Nephron progenitor cell (in vitro differentiated cells): ENCODE results near the gene KCNH4.

Experiments used
- DNase-seq: peaks from one replicate; pipeline ENCODE4 v3.0.0; 2021
- H3K27ac Mint-ChIP-seq: 2 replicates; pipeline ENCODE4 v1.8.0; 2021; ENCODE audit warnings: mild to moderate bottlenecking, moderate library complexity, mixed read lengths
- H3K27me3 Mint-ChIP-seq: 2 replicates; pipeline ENCODE4 v1.8.0; 2021; ENCODE audit warnings: mild to moderate bottlenecking, low read depth, mixed read lengths; ENCODE audit not compliant: poor library complexity
- H3K36me3 Mint-ChIP-seq: 2 replicates; pipeline ENCODE4 v1.8.0; 2021; ENCODE audit warnings: low read depth, mixed read lengths
- H3K4me1 Mint-ChIP-seq: 2 replicates; pipeline ENCODE4 v1.8.0; 2021; ENCODE audit warnings: mixed read lengths
- H3K4me3 Mint-ChIP-seq: 2 replicates; pipeline ENCODE4 v1.8.0; 2021; ENCODE audit warnings: mild to moderate bottlenecking, moderate library complexity, mixed read lengths
- H3K9me3 Mint-ChIP-seq: 2 replicates; pipeline ENCODE4 v1.8.0; 2021; ENCODE audit warnings: mild to moderate bottlenecking, moderate library complexity, mixed read lengths
- CTCF ChIP-seq: fragments of 200-600 bp; sonication (generic); IDR thresholded peaks from 2 replicates; pipeline ENCODE4 v1.5.0; 2021; ENCODE audit warnings: antibody characterized with exemption

Gene KCNH4

GRCh38 chr17:42111265-42111636 lies 69.7 kb downstream of the KCNH4 start:
- H3K27ac Mint-ChIP-seq: no peak overlapping the region
- no peaks in the 10 kb centered on the region for H3K9me3 Mint-ChIP-seq
- TF ChIP-seq CTCF: no peak
- H3K36me3 Mint-ChIP-seq: peaks cover 5% of the 10 kb centered on the region
- peaks cover 38% of the 10 kb centered on the region for H3K4me1 Mint-ChIP-seq
- DNase-seq: no peak
- H3K27me3 Mint-ChIP-seq: peaks cover 23% of the 10 kb centered on the region
- H3K4me3 Mint-ChIP-seq: no peak overlapping the region

GRCh38 chr17:42110301-42111264 lies 70.4 kb downstream of the KCNH4 start:
- no peak overlapping the region for H3K4me3 Mint-ChIP-seq
- no peak overlapping the region for H3K27ac Mint-ChIP-seq
- peaks cover 30% of the 10 kb centered on the region for H3K27me3 Mint-ChIP-seq
- no peaks in the 10 kb centered on the region for H3K9me3 Mint-ChIP-seq
- H3K36me3 Mint-ChIP-seq: peaks cover 2% of the 10 kb centered on the region
- peaks cover 38% of the 10 kb centered on the region for H3K4me1 Mint-ChIP-seq
- no peak for DNase-seq
- TF ChIP-seq CTCF: no peak

DNA sequence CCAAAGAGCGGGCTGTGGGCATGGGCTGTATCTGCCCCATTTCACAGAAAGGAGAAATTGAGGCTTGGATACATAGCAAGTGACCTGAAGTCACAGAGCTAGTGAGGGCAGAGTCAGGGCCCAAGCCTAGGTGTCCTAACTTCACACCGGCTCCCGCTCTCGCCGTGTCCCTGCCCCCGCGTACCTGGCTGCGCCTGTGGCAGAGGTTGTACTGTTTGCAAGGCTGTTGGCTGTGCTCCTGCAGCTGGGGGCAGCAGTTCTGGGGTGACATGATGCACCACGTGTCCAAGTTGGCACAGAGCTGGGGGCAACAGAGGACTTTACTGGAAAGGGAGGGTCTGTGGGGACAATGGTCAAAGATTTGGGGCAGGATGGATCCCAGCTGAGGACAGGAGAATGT lies 71.9 kb downstream of the KCNH4 start:
- DNase-seq: no peak
- no peak overlapping the region for H3K27ac Mint-ChIP-seq
- H3K9me3 Mint-ChIP-seq: no peaks in the 10 kb centered on the region
- H3K4me3 Mint-ChIP-seq: no peak overlapping the region
- H3K4me1 Mint-ChIP-seq: peaks cover 39% of the 10 kb centered on the region
- H3K27me3 Mint-ChIP-seq: peaks cover 40% of the 10 kb centered on the region
- no peak for TF ChIP-seq CTCF
- H3K36me3 Mint-ChIP-seq: no peaks in the 10 kb centered on the region

DNA sequence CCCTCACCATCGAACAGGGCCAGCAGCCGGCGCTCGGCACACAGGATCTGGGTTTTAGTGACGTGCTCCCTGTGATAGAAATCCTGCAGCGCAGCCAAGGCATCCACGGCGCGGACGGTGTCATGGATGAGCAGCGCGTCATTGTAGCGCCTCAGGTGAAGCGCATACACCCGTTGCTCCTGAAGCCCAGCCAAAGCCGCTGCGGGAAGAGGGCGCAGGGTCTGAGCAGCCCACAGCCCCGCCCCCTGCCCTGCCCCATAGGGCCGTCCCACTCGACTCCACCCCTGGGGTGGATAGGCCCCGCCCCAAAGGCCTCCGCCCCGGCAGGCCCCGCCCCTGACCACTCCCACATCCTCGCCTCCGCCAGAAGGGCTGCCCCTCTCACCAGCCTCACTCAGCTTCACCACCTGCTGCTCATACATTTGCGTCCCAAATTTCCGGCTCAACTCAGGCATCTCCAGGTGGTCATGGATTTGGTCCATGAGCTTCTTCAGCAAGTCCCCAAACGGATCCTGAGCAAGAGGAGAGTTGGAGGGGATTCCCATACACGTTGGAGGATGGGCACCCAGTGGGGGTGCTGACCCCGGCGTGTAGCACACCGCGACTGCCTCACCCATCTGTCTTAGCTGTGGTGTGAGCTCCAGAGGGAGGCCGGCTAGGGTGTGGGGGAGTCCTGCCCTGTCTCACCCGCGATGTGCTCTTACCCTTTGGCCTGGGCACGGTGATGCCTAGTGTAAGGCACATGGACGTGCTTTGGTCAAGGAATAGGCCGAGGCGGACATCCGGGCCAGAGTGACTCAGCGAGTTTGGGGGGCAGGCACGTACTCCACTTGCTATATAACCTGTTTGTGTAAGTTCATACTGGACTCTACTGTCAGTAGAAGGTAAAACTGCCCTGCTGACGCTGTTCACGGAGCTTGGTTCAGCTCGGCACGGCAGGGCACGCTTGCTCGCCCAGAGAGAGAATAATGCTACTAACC lies 73.1 kb downstream of the KCNH4 start:
- Mint-ChIP-seq H3K4me3 (peak overlapping the region; percentile 74), H3K4me1 (peaks cover 39% of the 10 kb centered on the region), H3K27me3 (peaks cover 43% of the 10 kb centered on the region), H3K27ac (no peak overlapping the region), H3K36me3 (no peaks in the 10 kb centered on the region), H3K9me3 (no peaks in the 10 kb centered on the region)
- DNase-seq: peak; percentile 99
- no peak for TF ChIP-seq CTCF

DNA sequence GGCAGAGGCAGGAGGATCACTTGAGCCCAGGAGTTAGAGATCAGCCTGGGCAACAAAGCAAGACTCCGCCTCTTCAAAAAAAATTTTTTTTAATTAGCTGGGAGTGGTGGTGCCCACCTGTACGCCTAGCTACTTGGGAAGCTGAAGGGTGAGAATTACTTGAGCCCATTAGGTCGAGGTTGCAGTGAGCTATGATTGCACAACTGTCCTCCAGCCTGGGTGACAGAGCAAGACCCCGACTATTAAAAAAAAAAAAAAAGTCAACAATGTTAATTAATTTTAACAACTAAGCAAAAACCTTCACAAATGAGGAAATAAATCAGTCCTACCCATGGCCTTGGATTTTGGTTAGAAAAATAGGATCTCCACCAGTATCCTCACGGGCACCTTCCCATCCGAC lies 73.8 kb downstream of the KCNH4 start:
- no peak overlapping the region for H3K27ac Mint-ChIP-seq
- H3K27me3 Mint-ChIP-seq: peaks cover 43% of the 10 kb centered on the region
- no peak for DNase-seq
- no peaks in the 10 kb centered on the region for H3K36me3 Mint-ChIP-seq
- no peak for TF ChIP-seq CTCF
- peak overlapping the region; percentile 74 for H3K4me3 Mint-ChIP-seq
- H3K4me1 Mint-ChIP-seq: peaks cover 32% of the 10 kb centered on the region
- H3K9me3 Mint-ChIP-seq: no peaks in the 10 kb centered on the region
